ENCODE data around the gene GPR34. TPM values are rescaled to one million over a fixed set of nuclear protein-coding genes. Genes with fewer than 3 reads are reported as not detected.

Gene GPR34
- total RNA-seq, 1 donor from 2014 or later, result not detected

GRCh38 chrX:41721590-41721989, 32.8 kb downstream of the GPR34 start:
- TF ChIP-seq CTCF (conservative IDR thresholded peaks at IDR 0.05; ENCODE audit: low read depth, low read length), result no peak
- H3K4me3 ChIP-seq (ENCODE audit: low read depth, low read length), result no peak overlapping the region
- no peak for DNase-seq (ENCODE audit: low read depth)

- no peak for DNase-seq (ENCODE audit: low read depth)
- H3K4me3 ChIP-seq (ENCODE audit: low read depth, low read length), result no peak overlapping the region
- no peak for TF ChIP-seq CTCF (conservative IDR thresholded peaks at IDR 0.05; ENCODE audit: low read depth, low read length)
Measured at GRCh38 chrX:41722214-41722613, 33.4 kb downstream of the GPR34 start.

DNA sequence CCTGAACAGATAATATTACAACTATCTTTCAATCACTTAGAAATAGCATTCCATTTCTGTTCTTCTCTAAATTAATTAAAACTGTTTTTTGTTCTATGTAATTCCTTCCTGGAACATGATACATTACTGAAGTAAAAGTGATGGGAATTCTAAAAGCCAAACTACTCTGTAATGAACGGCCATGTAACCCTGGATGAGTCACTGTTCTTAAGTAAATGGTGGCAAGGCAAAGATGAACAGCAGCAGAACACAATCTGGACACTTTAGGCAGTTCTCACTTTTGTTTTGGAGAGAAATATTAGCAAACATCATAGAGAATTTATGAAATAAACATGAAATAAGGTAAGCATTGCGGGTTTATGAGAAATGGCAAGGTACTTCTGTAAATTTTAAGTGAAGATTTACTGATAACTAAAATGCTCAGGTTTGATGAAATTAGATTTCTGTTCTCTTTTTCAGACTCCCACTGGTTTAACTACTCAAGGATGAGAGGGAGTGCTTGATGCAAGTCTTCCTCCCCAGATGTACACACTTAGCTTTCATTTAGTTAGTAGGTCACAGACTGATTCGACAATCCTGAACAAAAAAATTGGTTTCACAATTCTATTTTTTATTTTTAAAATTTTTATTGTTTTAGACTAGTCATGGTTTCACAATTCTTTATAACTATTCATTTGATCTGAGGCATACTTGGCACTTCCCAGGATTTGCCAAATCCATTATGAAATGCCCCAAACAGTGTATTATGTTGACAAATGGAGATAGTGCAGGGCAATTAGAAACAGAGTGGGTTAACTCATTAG, 34.2 kb downstream of the GPR34 start:
- no peak overlapping the region for H3K4me3 ChIP-seq (ENCODE audit: low read depth, low read length)
- DNase-seq (ENCODE audit: low read depth), result no peak
- no peak for TF ChIP-seq CTCF (conservative IDR thresholded peaks at IDR 0.05; ENCODE audit: low read depth, low read length)

DNA sequence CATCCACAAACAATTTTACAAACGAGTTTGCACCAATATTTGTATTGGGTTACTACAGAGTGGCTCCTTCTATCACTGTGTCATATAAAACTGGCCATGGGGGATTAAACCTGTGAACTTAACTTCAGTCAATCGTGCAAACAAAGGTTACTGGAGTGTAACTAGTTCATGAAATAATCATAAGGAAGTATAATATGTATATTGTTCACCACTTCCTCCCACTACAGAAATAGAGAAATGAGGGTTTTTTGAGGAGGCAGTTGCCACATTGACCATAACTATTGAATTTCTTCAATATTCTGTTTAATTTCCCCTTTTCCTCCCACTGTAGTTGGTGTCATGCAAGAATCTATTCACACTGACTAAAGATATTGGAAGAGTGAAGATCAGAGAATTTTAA, 35.1 kb downstream of the GPR34 start, which contains the start of gene GPR82:
TSS of gene GPR82 (plus strand) at position 356 of the 400 bp plus-strand sequence. CDS start 2,846 bp downstream, outside the sequence.
- no peak for DNase-seq (ENCODE audit: low read depth)
- no peak for TF ChIP-seq CTCF (conservative IDR thresholded peaks at IDR 0.05; ENCODE audit: low read depth, low read length)
- H3K4me3 ChIP-seq (ENCODE audit: low read depth, low read length), result no peak within 1 kb of the TSS

GRCh38 chrX:41728125-41728524, 39.4 kb downstream of the GPR34 start:
- H3K4me3 ChIP-seq (ENCODE audit: low read depth, low read length), result no peak overlapping the region
- TF ChIP-seq CTCF (conservative IDR thresholded peaks at IDR 0.05; ENCODE audit: low read depth, low read length), result no peak
- DNase-seq (ENCODE audit: low read depth), result no peak

- no peak overlapping the region for H3K4me3 ChIP-seq (ENCODE audit: low read depth, low read length)
- no peak for DNase-seq (ENCODE audit: low read depth)
- TF ChIP-seq CTCF (conservative IDR thresholded peaks at IDR 0.05; ENCODE audit: low read depth, low read length), result no peak
Measured at GRCh38 chrX:41730081-41730480, 41.3 kb downstream of the GPR34 start.

- H3K4me3 ChIP-seq (ENCODE audit: low read depth, low read length), result no peak overlapping the region
- no peak for DNase-seq (ENCODE audit: low read depth)
- TF ChIP-seq CTCF (conservative IDR thresholded peaks at IDR 0.05; ENCODE audit: low read depth, low read length), result no peak
Measured at GRCh38 chrX:41732260-41732659, 43.5 kb downstream of the GPR34 start.
